H1 (cell line): ENCODE data around the gene CDR2L. TPM values are rescaled to one million over a fixed set of nuclear protein-coding genes. Genes with fewer than 3 reads are reported as not detected.

Source experiments
- polyA plus RNA-seq, 7 experiments: library from polyadenylated mRNA; depleted of rRNA in 3 of 7; stranded (reverse) in 5 of 7; unstranded in 2 of 7; fragments of >200 nt in 5 of 7; fragments of 200-250 nt in 2 of 7; gene quantifications; 1 replicate in 5 of 7; 2 replicates in 1 of 7; 4 replicates in 1 of 7; pipeline versions ENCODE4 v1.2.1 to v1.2.3, GENCODE V29; 2011 to 2013; ENCODE audit warnings: missing spikeins in 2 of 7, mixed read lengths in 2 of 7
- small RNA-seq: library from polyadenylated mRNA; stranded (forward); fragments of <200 nt; extraction: miRNeasy Mini kit (QIAGEN cat#:217004); gene quantifications from one replicate; pipeline ENCODE3, GENCODE V24; 2013; ENCODE audit not compliant: insufficient read depth
- total RNA-seq: library from RNA; stranded (reverse); fragmentation: NEBNext Ultra II Directional; extraction: Animal tissue kit (Norgen Biotek cat#: 25700); gene quantifications from 2 replicates; pipeline ENCODE4 v1.2.1, GENCODE V29; 2021

The CDR2L gene
- total and polyA plus RNA-seq, 2 of the 8 experiments (the other 6 are each of a cell fraction or from before 2014, with no cell fraction given), result 20.4 to 38.1 TPM

Small RNA genes within 50 kb of the gene (small RNA-seq; reads per million reads assigned to genes)
- gene RN7SL573P (not detected), gene RNU6-362P (not detected)

Other genes with a start within 250 kb of the CDR2L start
- 91.3 and 92.9 TPM in 2 replicates for gene NHERF1, start 239.0 kb upstream of the CDR2L start, total RNA-seq
- gene NHERF1, start 239.0 kb upstream of the CDR2L start, polyA plus RNA-seq (2011; rRNA removed), result 99.2 and 140 TPM in 2 replicates
- 40.6 and 42.7 TPM in 2 replicates for gene NAT9, start 211.3 kb upstream of the CDR2L start, total RNA-seq
- gene NAT9, start 211.3 kb upstream of the CDR2L start, polyA plus RNA-seq (2011; rRNA removed), result 32.3 and 42.4 TPM in 2 replicates
- gene GRIN2C, start 127.7 kb upstream of the CDR2L start, total RNA-seq, result 0.07 TPM in 1 of 2 replicates, not detected in the other
- gene GRIN2C, start 127.7 kb upstream of the CDR2L start, polyA plus RNA-seq (2011; rRNA removed), result 0.06 and 0.11 TPM in 2 replicates
- gene FDXR, start 114.6 kb upstream of the CDR2L start, total RNA-seq, result 24.2 and 25.6 TPM in 2 replicates
- 31.4 and 44.0 TPM in 2 replicates for gene FDXR, start 114.6 kb upstream of the CDR2L start, polyA plus RNA-seq (2011; rRNA removed)
- gene FADS6, start 94.0 kb upstream of the CDR2L start, total RNA-seq, result 0.56 and 0.80 TPM in 2 replicates
- gene FADS6, start 94.0 kb upstream of the CDR2L start, polyA plus RNA-seq (2011; rRNA removed), result 2.5 and 2.6 TPM in 2 replicates
- gene USH1G, start 64.4 kb upstream of the CDR2L start, total RNA-seq, result 1.6 and 1.7 TPM in 2 replicates
- gene USH1G, start 64.4 kb upstream of the CDR2L start, polyA plus RNA-seq (2011; rRNA removed), result 4.3 and 5.0 TPM in 2 replicates
- gene OTOP2, start 63.4 kb upstream of the CDR2L start, total RNA-seq, result not detected in 2 replicates
- gene OTOP2, start 63.4 kb upstream of the CDR2L start, polyA plus RNA-seq (2011; rRNA removed), result 0.23 and 0.27 TPM in 2 replicates
- not detected in 2 replicates for gene OTOP3, start 51.7 kb upstream of the CDR2L start, total RNA-seq
- gene OTOP3, start 51.7 kb upstream of the CDR2L start, polyA plus RNA-seq (2011; rRNA removed), result 0.05 and 0.09 TPM in 2 replicates
- gene HID1, start 14.9 kb upstream of the CDR2L start, total RNA-seq, result 13.8 and 15.1 TPM in 2 replicates
- 25.9 and 36.3 TPM in 2 replicates for gene HID1, start 14.9 kb upstream of the CDR2L start, polyA plus RNA-seq (2011; rRNA removed)
- 48.5 and 49.1 TPM in 2 replicates for gene MRPL58, start 25.0 kb downstream of the CDR2L start, total RNA-seq
- 43.2 and 43.6 TPM in 2 replicates for gene MRPL58, start 25.0 kb downstream of the CDR2L start, polyA plus RNA-seq (2011; rRNA removed)
- gene ATP5PD, start 59.3 kb downstream of the CDR2L start, total RNA-seq, result 326 and 335 TPM in 2 replicates
- gene ATP5PD, start 59.3 kb downstream of the CDR2L start, polyA plus RNA-seq (2011; rRNA removed), result 254 and 407 TPM in 2 replicates
- 33.7 and 34.1 TPM in 2 replicates for gene KCTD2, start 59.6 kb downstream of the CDR2L start, total RNA-seq
- 32.6 and 36.8 TPM in 2 replicates for gene KCTD2, start 59.6 kb downstream of the CDR2L start, polyA plus RNA-seq (2011; rRNA removed)
- gene SLC16A5, start 100.3 kb downstream of the CDR2L start, total RNA-seq, result 16.6 and 17.1 TPM in 2 replicates
- gene SLC16A5, start 100.3 kb downstream of the CDR2L start, polyA plus RNA-seq (2011; rRNA removed), result 34.7 and 54.8 TPM in 2 replicates
- 13.6 TPM in 2 replicates for gene ARMC7, start 122.3 kb downstream of the CDR2L start, total RNA-seq
- gene ARMC7, start 122.3 kb downstream of the CDR2L start, polyA plus RNA-seq (2011; rRNA removed), result 9.8 and 12.4 TPM in 2 replicates
- 52.1 and 66.9 TPM in 2 replicates for gene NT5C, start 144.1 kb downstream of the CDR2L start, total RNA-seq
- 66.4 and 98.6 TPM in 2 replicates for gene NT5C, start 144.1 kb downstream of the CDR2L start, polyA plus RNA-seq (2011; rRNA removed)
- 340 and 369 TPM in 2 replicates for gene JPT1, start 166.9 kb downstream of the CDR2L start, total RNA-seq
- 154 and 216 TPM in 2 replicates for gene JPT1, start 166.9 kb downstream of the CDR2L start, polyA plus RNA-seq (2011; rRNA removed)
- gene SUMO2, start 195.3 kb downstream of the CDR2L start, total RNA-seq, result 779 and 788 TPM in 2 replicates
- 91.0 and 184 TPM in 2 replicates for gene SUMO2, start 195.3 kb downstream of the CDR2L start, polyA plus RNA-seq (2011; rRNA removed)
- gene NUP85, start 218.0 kb downstream of the CDR2L start, total RNA-seq, result 97.4 and 98.5 TPM in 2 replicates
- gene NUP85, start 218.0 kb downstream of the CDR2L start, polyA plus RNA-seq (2011; rRNA removed), result 154 and 163 TPM in 2 replicates